Astrocyte of the cerebellum (primary cell): ENCODE measurements around the gene MXRA7.

Source experiments
- DNase-seq: peaks from one replicate; pipeline ENCODE4 v3.0.0-alpha.2; 2011; ENCODE audit warnings: low read depth
- H3K4me3 ChIP-seq: 2 replicates; pipeline ENCODE4 v1.5.1; 2011; ENCODE audit warnings: mild to moderate bottlenecking, low read depth, low read length, moderate library complexity
- in situ Hi-C: cut with HindIII; loops from 2 replicates; pipeline ENCODE4 v1.10.0; 2017; ENCODE audit warnings: low sequenced_read_pairs
- TF ChIP-seq, protein P1 (sequence below): IDR thresholded peaks from 2 replicates; pipeline ENCODE4 v1.5.1; 2012; ENCODE audit warnings: low read length, low read depth, moderate library complexity, mild to moderate bottlenecking; ENCODE audit errors: missing control alignments

Gene MXRA7, protein sequence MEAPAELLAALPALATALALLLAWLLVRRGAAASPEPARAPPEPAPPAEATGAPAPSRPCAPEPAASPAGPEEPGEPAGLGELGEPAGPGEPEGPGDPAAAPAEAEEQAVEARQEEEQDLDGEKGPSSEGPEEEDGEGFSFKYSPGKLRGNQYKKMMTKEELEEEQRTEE

DNA sequence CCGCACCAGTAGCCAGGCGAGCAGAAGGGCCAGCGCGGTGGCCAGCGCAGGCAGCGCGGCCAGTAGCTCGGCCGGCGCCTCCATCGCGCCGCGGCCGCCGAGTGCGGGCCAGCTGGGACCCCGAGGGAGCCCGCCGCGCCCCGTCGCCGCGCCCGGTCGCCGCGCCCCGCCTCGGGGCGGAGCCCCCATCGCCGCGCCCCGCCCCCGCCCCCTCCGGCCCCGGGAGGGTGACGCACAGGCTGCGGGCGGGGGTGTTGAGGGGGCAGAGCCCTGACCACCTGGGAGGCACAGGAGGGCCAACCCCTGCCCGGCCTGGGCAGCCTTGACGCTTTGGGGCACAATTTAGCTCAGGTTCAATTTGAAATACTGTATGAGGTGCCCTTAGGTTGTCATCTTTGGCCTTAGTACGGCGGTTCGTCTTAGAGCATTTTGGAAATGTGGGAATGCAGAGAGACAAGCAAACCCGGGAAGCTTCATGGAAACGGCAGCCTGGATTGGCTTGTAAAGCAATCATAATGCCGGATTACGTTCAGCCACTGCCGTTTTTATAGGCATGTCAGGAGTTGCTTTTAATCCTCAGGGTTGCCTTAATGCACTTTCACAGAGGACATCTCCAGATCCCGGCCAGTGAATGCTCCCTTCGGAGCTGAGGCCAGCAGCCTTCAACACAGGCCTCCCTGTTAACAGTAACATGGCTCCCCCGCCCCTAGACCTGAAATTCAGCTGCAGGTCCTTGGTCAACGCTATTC, at the start of gene MXRA7:
Gene MXRA7 (minus strand): TSS at position 103 of the 749 bp plus-strand sequence. CDS start 19 bp downstream, at position 84.
- TF ChIP-seq, protein P1, sequence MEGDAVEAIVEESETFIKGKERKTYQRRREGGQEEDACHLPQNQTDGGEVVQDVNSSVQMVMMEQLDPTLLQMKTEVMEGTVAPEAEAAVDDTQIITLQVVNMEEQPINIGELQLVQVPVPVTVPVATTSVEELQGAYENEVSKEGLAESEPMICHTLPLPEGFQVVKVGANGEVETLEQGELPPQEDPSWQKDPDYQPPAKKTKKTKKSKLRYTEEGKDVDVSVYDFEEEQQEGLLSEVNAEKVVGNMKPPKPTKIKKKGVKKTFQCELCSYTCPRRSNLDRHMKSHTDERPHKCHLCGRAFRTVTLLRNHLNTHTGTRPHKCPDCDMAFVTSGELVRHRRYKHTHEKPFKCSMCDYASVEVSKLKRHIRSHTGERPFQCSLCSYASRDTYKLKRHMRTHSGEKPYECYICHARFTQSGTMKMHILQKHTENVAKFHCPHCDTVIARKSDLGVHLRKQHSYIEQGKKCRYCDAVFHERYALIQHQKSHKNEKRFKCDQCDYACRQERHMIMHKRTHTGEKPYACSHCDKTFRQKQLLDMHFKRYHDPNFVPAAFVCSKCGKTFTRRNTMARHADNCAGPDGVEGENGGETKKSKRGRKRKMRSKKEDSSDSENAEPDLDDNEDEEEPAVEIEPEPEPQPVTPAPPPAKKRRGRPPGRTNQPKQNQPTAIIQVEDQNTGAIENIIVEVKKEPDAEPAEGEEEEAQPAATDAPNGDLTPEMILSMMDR: no peak
- DNase-seq: no peak
- H3K4me3 ChIP-seq: peak within 1 kb of the TSS; percentile 72
- in situ Hi-C loops: no loop called here

DNA sequence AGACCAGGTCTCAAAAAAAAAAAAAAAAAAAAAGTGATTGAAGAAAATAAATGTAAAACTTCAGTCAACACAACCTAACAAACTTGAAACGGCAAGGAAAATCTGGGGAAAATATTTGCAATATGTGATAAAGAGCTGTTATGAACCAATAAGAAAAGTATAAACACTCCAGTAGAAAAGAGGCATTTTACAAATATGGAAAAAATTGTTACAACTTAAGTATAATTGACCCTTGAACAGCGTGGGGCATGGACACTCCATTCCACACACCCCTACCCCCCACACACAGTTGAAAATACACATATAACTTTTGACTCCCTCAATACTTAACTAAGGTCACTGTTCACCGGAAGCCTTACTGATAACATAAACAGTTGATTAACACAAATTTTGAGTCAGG, 47.8 kb upstream of the MXRA7 start:
- in situ Hi-C loops: no loop called here
- TF ChIP-seq, protein P1: no peak
- no peak overlapping the region for H3K4me3 ChIP-seq
- DNase-seq: no peak

DNA sequence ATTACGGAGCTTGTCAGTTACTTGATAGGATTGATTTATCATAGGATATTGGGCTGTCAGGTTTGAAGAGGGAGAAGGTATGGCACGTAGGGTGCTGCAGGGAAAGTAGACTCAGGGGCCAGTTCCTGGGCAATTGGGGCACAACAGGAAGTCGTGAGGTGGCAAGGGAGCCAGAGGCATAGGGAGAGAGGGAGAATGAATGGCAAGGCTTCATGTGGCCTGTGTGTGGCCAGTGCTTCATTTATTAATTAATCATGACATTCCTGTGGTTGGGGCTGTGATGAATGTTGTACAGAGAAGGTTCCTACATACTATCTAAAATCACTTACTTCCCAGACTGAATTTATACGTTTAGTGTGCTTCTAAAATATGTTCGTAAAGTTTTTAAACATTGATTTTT, 46.5 kb upstream of the MXRA7 start:
- in situ Hi-C loops: no loop called here
- no peak for DNase-seq
- TF ChIP-seq, protein P1: no peak
- no peak overlapping the region for H3K4me3 ChIP-seq

DNA sequence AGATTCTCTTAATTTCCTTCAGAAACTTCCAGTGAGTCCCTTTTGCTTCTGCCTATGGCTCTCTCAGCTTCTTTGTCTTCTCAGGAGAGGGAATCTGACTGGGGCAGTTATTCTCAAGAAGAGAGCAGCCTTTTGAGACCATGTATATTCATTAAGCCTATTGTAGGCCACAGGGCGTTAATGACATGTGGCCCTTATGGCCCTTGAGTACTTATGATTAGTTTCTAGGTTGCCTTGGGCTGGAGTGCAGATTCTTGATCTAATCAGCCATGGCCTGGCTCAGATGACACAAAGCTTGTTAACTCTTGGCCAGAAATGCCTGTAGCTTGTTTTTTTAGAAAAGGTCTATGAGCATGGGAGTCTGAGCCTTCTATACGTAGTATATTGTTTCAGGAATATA, 44.5 kb upstream of the MXRA7 start:
- TF ChIP-seq, protein P1: no peak
- in situ Hi-C loops: no loop called here
- H3K4me3 ChIP-seq: no peak overlapping the region
- DNase-seq: no peak

DNA sequence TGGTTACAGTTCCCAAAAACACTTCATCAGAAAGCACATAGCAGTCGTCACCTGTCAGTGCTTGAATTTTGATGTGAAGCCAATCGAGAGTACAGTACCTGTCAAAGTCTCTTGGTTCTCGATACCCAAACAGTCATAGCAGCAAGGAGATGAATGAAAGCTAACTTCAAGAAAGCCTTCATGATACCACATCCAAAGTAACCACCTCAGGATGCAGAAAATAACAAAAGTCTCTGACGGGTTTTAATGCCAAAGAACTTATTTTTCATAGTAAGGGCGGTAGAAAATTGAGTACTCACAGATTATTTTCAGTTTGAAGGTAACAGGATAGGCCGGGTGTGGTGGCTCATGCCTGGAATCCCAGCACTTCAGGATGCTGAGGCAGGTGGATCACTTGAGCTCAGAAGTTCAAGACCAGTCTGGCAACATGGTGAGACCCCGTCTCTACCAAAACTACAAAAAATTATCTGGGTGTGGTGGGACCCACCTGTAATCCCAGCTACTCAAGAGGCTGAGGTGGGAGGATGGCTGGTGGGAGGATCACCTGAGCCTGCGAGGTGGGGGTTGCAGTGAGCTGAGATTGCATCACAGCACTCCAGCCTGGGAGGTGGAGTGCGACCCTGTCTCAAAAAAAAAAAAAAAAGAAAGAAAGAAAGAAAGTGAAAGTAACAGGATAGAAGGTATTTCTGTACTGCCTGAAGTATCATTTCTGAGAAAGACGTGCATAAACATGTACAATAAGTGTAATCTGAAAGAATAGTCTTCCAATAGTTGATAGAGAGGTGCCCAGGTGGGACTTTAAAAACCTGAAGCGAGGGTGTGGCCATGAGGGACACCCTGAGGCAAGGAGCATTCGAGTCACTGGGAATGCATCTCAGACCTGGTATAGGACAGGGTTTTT, 42.5 kb upstream of the MXRA7 start:
- in situ Hi-C loops: no loop called here
- TF ChIP-seq, protein P1: no peak
- no peak overlapping the region for H3K4me3 ChIP-seq
- DNase-seq: no peak

DNA sequence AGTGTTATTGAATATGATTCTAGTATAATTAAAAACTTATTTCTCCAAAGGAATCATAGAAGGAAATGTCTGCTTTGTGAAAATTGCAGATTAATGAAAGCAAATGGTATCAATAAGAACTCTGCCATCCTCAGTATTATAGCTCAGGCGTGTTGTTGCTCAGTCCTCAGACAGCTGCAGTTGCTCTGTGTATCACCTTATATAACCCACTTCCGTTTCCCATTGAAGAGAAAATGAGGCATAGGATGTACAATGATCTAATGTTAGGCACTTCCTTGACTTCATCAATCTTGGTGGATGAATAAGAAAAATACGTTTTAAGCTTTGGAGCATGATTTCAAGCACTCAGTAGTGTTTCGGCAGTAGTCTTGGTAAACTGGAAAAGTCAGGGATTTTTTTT, 41.2 kb upstream of the MXRA7 start:
- in situ Hi-C loops: no loop called here
- no peak overlapping the region for H3K4me3 ChIP-seq

More for the DNA sequence above, 41.2 kb upstream of the MXRA7 start:
- TF ChIP-seq, protein P1: no peak
- DNase-seq: no peak
